NCI-H345 (cell line): ENCODE data around the gene ATRNL1.
"Not testable (repeated sequence)": the region's sequence is repeated elsewhere in the genome, so short reads cannot be mapped to it uniquely, and the experiment has no call there.

ENCODE experiments used
- DNase-seq: peaks from one replicate; lab custom pipeline; 2025; lab: John Stamatoyannopoulos, UW

Gene ATRNL1

GRCh38 chr10:115222039-115222438, 128.9 kb downstream of the ATRNL1 start:
- no peak for DNase-seq

GRCh38 chr10:115239761-115240160, 146.6 kb downstream of the ATRNL1 start:
- DNase-seq, result no peak

DNA sequence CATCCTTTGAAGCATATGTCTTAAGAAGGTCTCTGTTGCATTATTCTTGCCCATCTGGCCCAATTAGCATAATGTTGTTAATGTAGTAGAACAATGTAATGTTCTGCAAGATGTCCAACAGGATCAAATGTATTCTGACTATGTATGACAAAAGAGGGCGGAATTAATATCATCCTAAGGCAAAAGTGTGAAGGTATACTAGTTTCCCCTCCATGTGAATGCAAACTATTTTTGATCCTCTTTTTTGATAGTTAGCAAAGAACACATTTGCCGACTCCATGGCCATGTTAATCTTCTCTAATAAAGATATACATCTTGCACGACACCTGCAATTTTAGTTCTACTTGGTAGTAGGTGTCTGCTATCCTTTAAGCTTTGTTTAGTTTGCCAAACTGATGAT, 157.6 kb downstream of the ATRNL1 start:
- no peak for DNase-seq

- DNase-seq, result not testable (repeated sequence)
These were observed 160.6 kb downstream of the ATRNL1 start for GRCh38 chr10:115253765-115254164.

GRCh38 chr10:115272482-115272881, 179.3 kb downstream of the ATRNL1 start:
- no peak for DNase-seq

DNA sequence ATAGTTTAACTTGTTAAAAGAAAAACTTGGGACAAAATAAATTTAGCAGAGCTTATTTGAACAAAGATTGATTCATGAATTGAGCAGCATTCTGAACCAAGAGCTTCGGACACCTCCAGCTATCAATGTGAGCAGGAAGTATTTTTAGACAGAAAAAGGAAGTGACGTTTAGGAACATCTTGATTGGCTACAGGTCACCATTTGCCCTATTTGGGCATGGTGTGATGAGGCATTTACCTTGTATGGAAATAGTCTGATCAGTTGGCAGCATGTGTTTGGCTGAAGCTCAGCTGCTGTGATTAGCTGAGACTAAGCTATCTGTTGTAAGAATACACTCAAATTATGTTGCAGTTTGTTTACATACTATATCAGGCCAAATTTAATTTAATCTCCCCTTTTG, 185.1 kb downstream of the ATRNL1 start:
- no peak for DNase-seq

DNA sequence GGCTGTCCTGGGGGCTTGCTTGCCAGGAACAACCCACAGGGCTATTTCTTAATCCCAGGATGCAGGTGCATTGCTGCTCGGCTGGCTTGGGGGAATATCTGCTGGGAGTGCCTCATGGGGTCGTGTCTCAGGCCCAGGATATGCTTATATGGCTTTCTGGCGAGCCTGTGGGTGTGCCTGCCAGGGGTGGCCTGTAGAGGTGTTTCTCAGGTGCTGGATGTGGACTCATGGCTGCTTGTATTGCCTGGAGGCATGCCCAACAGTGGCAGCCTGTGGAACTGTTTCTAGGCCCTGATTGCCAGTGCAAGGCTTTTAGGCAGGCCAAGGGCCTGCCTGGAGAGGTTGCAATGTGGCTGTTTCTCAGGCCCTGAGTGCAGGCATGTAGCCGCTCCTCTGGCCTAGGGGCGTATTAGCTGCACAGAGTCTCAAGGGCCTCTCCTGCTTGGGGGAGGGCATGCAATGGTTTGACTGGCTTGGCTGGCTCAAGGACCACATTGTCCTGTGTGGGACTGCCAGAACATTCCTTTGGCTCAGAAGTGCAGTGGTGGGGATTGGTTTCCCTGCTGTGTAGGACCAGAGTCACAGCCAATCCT, 202.1 kb downstream of the ATRNL1 start:
- DNase-seq, result no peak

- DNase-seq, result no peak
These were observed 206.9 kb downstream of the ATRNL1 start for GRCh38 chr10:115300080-115300479.

DNA sequence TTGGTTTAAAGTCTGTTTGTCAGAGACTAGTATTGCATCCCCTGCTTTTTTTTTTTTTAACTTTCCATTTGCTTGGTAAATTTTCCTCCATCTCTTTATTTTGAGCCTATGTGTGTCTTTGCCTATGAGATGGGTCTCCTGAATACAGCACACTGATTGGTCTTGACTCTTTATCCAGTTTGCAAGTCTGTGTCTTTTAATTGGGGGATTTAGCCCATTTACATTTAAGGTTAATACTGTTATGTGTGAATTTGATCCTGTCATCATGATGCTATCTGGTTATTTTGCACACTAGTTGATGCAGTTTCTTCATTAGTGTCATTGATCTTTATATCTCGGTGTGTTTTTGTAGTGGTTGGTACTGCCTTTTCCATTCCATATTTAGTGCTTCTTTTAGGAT, 226.5 kb downstream of the ATRNL1 start:
- not testable (repeated sequence) for DNase-seq

GRCh38 chr10:115321360-115321759, 228.2 kb downstream of the ATRNL1 start:
- DNase-seq, result no peak

- DNase-seq, result no peak
These were observed 235.2 kb downstream of the ATRNL1 start for GRCh38 chr10:115328331-115328730.

DNA sequence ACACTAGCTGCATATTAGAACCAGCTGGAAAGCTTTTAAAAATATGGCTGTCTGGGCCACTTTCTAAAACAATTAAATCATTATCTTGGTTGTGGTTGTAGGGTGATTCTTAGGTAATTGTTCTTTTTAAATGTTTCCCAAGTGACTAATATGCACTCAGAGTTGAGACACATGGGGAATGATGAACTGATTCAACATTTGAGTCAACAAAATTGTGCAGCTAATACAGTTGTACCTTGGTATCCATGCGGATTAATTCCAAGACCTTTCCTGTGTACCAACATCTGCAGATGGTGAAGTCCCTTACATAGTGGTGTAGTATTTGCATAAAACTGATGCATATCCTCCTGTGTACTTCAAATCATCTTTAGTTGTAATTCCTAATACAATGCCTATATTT, 242.2 kb downstream of the ATRNL1 start:
- no peak for DNase-seq

DNA sequence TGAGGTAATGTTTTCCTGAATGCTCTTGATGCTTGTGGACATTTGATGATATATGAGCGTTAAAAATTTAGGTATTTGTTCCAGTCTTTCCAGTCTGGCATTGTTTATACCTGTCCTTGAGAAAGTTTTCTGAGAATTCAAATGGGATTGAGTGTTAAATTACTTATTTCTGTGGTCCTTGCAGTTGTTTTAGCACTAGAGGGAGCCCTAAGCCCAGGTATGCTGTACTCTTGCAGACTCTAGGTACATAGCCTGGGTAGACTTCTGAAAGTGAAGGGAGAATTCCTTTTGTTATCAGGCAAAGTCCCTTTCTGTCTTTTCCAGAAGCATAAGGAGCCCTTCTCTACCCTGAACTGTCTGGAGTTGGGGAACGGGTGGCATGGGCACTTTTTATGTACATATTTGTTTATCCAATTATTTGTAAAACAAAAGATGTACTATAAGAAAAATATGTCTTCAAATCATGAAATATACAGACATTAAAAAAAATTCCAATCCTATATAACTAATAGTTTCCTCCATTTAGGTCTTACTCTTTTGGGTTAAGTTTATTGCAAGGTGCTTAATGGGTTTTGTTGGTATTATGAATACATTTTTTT, 262.1 kb downstream of the ATRNL1 start:
- peak; percentile 56 for DNase-seq

DNA sequence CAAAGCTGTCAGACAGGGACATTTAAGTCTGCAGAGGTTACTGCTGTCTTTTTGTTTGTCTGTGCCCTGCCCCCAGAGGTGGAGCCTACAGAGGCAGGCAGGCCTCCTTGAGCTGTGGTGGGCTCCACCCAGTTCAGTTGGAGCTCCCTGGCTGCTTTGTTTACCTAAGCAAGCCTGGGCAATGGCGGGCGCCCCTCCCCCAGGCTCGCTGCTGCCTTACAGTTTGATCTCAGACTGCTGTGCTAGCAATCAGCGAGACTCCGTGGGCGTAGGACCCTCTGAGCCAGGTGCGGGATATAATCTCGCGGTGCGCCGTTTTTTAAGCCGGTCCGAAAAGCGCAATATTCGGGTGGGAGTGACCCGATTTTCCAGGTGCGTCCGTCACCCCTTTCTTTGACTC, 274.8 kb downstream of the ATRNL1 start:
- not testable (repeated sequence) for DNase-seq

DNA sequence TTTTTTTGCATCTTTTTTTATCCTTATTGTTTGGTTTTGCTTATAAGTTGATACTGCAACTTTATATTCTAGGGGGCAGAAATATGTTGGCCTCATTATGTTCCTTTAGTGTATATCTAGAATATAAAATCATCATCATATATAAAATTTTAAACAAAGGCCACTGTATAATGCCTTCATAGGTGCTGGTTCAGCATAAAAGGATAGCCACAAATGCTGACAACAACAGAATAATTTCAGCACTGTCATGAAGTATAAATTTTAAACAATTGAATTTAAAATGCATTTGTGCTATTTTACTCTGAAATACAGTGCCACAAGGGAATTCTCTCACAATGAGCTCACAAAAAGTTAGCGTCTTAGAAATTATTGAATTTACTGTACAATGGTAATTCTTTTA, 285.9 kb downstream of the ATRNL1 start:
- DNase-seq, result no peak

- DNase-seq, result no peak
These were observed 291.5 kb downstream of the ATRNL1 start for GRCh38 chr10:115384665-115385064.

- DNase-seq, result no peak
These were observed 297.4 kb downstream of the ATRNL1 start for GRCh38 chr10:115390607-115391006.

GRCh38 chr10:115398026-115398425, 304.9 kb downstream of the ATRNL1 start:
- no peak for DNase-seq

GRCh38 chr10:115402699-115403098, 309.5 kb downstream of the ATRNL1 start:
- DNase-seq, result no peak

GRCh38 chr10:115405838-115406237, 312.7 kb downstream of the ATRNL1 start:
- DNase-seq, result not testable (repeated sequence)

DNA sequence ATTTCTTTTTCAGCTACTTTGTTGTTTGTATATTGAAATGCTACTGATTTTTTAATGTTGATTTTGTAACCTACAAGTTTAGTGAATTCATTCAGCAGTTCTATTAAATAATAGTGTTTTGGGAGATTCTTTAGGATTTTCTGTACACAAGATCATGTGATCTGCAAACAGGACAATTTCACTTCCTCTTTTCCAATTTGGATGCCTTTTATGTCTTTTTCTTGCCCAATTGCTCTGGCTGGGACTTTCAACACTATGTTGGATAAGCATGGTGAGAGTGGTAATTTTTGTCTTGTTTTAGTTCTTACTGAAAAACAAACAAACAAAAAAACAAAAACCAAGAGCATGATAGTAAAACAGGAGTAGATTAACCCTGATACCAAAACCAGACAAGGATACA, 316.2 kb downstream of the ATRNL1 start:
- no peak for DNase-seq

- DNase-seq, result no peak
These were observed 324.6 kb downstream of the ATRNL1 start for GRCh38 chr10:115417585-115418265.

DNA sequence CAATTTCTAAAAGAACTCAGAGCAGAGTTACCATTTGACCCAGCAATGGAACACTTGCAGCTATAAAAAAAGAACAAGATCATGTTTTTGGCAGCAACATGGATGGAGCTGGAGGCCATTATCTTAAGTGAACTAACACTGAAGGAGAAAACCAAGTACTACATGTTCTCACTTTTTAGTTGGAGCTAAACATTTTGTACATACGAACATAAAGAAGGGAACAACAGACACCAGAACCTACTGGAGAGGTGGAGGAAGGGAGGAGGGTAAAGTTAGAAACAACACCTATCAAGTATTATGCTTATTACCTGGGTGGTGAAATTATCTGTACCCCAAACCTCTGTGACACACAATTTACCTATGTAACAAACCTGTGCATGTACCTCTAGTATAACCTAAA, 329.5 kb downstream of the ATRNL1 start:
- no peak for DNase-seq

DNA sequence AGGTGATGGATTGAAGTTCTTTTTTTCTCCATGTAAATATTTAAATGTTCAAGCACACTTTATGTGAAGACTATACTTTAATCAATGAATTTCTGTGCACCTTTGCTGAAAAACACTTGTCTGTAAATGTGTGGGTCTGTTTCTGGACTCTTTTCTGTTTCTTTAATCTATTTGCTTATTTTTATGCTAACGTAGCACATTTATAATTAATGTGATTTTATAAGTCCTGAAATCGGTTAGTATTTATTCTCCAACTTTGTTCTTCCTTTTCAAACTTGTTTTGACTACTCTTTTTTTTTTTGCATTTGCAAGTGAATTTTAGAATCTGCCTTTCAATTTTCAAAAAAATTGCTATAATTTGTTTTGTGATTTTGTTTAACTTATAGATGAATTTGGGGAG, 334.4 kb downstream of the ATRNL1 start:
- DNase-seq, result no peak
